Neural crest cell (in vitro differentiated cells): ENCODE data around the gene MYOZ1. TPM values are rescaled to one million over a fixed set of nuclear protein-coding genes. Genes with fewer than 3 reads are reported as not detected.

Experiments
- DNase-seq: peaks from one replicate; pipeline ENCODE4 v3.0.0; 2021; ENCODE audit warnings: low read depth, mixed read lengths, low spot score
- H3K27ac Mint-ChIP-seq: one replicate; pipeline ENCODE4 v1.8.0; 2021; ENCODE audit warnings: mild to moderate bottlenecking, mixed read lengths; ENCODE audit not compliant: unreplicated experiment
- H3K27me3 Mint-ChIP-seq: 2 replicates; pipeline ENCODE4 v1.8.0; 2021; ENCODE audit warnings: low read depth, mild to moderate bottlenecking, mixed read lengths
- H3K36me3 Mint-ChIP-seq: 2 replicates; pipeline ENCODE4 v1.8.0; 2021; ENCODE audit warnings: low read depth, mild to moderate bottlenecking, mixed read lengths
- H3K4me1 Mint-ChIP-seq: 2 replicates; pipeline ENCODE4 v1.8.0; 2021; ENCODE audit warnings: mixed read lengths
- H3K4me3 Mint-ChIP-seq: one replicate; pipeline ENCODE4 v1.8.0; 2021; ENCODE audit warnings: mild to moderate bottlenecking, mixed read lengths
- H3K9me3 Mint-ChIP-seq: 2 replicates; pipeline ENCODE4 v1.8.0; 2021; ENCODE audit warnings: mixed read lengths
- total RNA-seq: library from RNA; stranded (reverse); gene quantifications from 2 replicates; pipeline ENCODE4 v1.2.1, GENCODE V29; 2021
- TF ChIP-seq, protein P1 (sequence below): fragments of 200-600 bp; sonication (generic); conservative IDR thresholded peaks from 2 replicates; pipeline ENCODE4 v1.5.0; 2021; ENCODE audit warnings: antibody characterized with exemption, mild to moderate bottlenecking

Gene MYOZ1
- total RNA-seq, 1 donor from 2014 or later: 0.16 TPM

DNA sequence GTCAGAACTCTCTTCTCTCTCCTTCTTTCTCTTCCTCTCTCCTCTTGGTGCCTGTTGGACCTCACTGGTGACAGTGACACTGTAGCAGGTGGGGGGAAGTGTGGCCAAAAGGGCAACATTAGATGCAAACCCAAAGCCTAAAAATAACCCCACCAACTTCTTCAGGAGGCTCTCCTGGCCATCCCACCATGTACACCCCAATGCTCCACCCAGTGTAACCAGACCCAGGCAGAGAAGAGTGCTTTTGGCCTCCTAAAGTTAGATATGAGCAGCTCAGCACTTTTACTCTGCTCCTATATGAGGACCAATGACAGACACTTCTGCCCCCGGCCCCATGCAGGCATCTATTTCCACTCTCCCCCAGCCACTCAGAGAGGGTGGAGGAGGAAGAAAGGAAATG, 5.5 kb downstream of the MYOZ1 start:
- H3K4me1 Mint-ChIP-seq: no peaks in the 10 kb centered on the region
- H3K27ac Mint-ChIP-seq: peak overlapping the region; percentile 66
- no peak overlapping the region for H3K4me3 Mint-ChIP-seq
- DNase-seq: no peak
- TF ChIP-seq, protein P1, sequence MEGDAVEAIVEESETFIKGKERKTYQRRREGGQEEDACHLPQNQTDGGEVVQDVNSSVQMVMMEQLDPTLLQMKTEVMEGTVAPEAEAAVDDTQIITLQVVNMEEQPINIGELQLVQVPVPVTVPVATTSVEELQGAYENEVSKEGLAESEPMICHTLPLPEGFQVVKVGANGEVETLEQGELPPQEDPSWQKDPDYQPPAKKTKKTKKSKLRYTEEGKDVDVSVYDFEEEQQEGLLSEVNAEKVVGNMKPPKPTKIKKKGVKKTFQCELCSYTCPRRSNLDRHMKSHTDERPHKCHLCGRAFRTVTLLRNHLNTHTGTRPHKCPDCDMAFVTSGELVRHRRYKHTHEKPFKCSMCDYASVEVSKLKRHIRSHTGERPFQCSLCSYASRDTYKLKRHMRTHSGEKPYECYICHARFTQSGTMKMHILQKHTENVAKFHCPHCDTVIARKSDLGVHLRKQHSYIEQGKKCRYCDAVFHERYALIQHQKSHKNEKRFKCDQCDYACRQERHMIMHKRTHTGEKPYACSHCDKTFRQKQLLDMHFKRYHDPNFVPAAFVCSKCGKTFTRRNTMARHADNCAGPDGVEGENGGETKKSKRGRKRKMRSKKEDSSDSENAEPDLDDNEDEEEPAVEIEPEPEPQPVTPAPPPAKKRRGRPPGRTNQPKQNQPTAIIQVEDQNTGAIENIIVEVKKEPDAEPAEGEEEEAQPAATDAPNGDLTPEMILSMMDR: no peak
- no peaks in the 10 kb centered on the region for H3K9me3 Mint-ChIP-seq
- no peaks in the 10 kb centered on the region for H3K36me3 Mint-ChIP-seq
- H3K27me3 Mint-ChIP-seq: no peaks in the 10 kb centered on the region

DNA sequence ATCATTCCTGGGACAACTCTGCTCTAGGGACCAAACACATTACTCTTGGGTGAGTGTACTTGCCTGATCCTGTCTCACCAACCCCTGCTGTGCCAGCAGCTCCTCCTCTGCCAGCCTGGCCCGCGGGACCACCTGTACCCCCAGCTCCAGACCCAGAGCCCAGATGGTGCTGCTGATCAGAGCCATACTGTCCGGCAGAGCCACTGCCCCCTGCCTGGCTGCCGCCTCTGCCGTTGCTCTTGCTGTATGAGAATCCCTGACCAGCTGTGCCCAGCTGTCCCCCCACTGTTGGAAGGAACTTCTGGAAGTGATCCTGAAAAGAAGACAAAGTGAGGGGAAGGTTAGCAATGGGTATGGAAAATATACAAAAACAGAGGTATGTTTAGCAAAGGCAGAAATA, 6.9 kb downstream of the MYOZ1 start:
- no peaks in the 10 kb centered on the region for H3K27me3 Mint-ChIP-seq
- no peaks in the 10 kb centered on the region for H3K4me1 Mint-ChIP-seq
- no peak overlapping the region for H3K27ac Mint-ChIP-seq
- no peaks in the 10 kb centered on the region for H3K36me3 Mint-ChIP-seq
- H3K9me3 Mint-ChIP-seq: no peaks in the 10 kb centered on the region
- TF ChIP-seq, protein P1: no peak
- DNase-seq: no peak
- H3K4me3 Mint-ChIP-seq: no peak overlapping the region

DNA sequence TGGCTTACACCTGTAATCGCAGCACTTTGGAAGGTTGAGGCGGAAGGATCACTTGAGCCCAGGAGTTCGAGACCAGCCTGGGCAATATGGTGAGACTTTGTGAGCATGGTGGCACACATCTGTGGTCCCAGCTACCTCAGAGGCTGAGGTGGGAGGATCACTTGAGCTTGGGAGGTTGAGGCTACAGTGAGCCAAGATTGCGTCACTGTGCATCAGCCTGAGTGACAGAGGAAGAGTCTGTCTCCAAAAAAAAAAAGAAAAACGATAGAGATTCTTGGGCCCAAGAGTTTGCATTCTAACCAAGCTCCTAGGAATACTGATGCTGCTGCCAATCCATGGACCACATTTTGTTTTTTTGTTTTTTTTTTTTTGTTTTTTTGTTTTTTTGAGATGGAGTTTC, 12.1 kb downstream of the MYOZ1 start:
- H3K36me3 Mint-ChIP-seq: no peaks in the 10 kb centered on the region
- H3K4me1 Mint-ChIP-seq: peaks cover 27% of the 10 kb centered on the region
- H3K9me3 Mint-ChIP-seq: no peaks in the 10 kb centered on the region
- TF ChIP-seq, protein P1: no peak
- H3K4me3 Mint-ChIP-seq: no peak overlapping the region
- no peak overlapping the region for H3K27ac Mint-ChIP-seq
- H3K27me3 Mint-ChIP-seq: no peaks in the 10 kb centered on the region
- DNase-seq: no peak

GRCh38 chr10:73628405-73628804, 12.9 kb downstream of the MYOZ1 start:
- TF ChIP-seq, protein P1: no peak
- Mint-ChIP-seq H3K4me3 (no peak overlapping the region), H3K4me1 (peaks cover 31% of the 10 kb centered on the region), H3K27me3 (no peaks in the 10 kb centered on the region), H3K9me3 (no peaks in the 10 kb centered on the region), H3K36me3 (no peaks in the 10 kb centered on the region), H3K27ac (no peak overlapping the region)
- no peak for DNase-seq

DNA sequence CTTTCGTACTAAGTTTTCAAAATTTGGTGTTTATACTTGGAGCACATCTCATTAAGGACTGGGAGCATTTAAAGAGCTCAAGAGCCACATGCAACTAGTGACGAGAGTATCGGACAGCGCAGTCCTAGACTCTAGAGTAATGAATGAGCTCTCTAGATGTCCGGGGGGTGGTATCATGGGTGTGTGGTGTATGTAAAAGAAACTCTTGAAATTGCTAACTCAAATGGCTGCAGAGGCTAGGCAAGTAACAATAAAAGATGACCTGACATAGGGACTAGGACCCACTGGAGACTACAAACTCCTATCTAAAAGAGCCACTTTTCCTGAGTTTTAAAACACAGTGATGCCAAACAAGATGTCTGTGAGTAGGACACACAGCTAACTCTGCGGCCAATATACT, 14.0 kb downstream of the MYOZ1 start:
- Mint-ChIP-seq H3K27ac (no peak overlapping the region), H3K4me3 (peak overlapping the region; percentile 96), H3K27me3 (no peaks in the 10 kb centered on the region), H3K4me1 (peaks cover 31% of the 10 kb centered on the region), H3K9me3 (no peaks in the 10 kb centered on the region), H3K36me3 (no peaks in the 10 kb centered on the region)
- TF ChIP-seq, protein P1: no peak
- DNase-seq: no peak
